Activated CD8-positive, alpha-beta memory T cell treated with anti-CD3 and anti-CD28 coated beads, Interleukin-2, amount 50 U/mL, for 48 hours (primary cell): ENCODE results near the gene MAFB.

Source experiments
- DNase-seq: peaks from one replicate; pipeline ENCODE4 v3.0.0-alpha.2; 2020

The MAFB gene

GRCh38 chr20:40702504-40702903 is 13.5 kb upstream of the MAFB start:
- DNase-seq = no peak

DNA sequence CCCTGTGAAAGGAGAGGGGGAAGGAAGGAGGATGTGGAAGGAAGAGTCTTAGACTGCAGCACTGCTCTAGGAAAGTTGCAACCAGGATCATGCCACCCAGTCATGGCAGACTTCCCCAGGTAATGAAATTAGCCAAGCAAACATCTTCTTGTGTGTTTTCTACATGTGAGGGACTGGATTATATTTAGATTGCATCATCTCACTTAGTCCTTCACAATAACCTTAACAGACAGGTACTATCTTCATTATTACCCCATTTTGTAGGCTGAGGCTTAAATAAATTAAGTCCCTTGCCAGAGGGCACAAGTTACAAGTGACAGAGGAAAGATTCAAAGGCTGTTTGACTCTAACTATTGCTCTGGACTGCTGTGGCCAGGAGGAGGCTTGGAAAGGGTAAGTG is 9.7 kb upstream of the MAFB start:
- no peak for DNase-seq

DNA sequence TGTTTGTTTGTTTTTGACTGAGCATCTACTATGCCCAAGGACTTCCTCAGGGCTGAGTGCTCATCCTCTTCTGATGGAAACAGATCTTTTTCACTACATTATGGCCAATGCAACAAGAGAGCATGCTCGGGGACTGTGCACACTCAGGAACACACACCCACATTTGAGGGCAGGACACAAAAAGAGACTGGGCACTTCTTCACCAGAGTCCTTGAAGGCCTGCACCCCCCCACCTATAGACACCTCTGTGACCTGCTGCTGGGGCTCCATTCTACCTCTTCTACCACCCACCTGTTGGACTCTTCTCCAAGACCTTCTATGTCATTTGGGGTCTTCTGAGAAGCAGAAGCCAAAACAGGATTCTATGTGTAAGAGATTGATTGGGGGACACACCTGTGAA is 9.2 kb upstream of the MAFB start:
- no peak for DNase-seq

DNA sequence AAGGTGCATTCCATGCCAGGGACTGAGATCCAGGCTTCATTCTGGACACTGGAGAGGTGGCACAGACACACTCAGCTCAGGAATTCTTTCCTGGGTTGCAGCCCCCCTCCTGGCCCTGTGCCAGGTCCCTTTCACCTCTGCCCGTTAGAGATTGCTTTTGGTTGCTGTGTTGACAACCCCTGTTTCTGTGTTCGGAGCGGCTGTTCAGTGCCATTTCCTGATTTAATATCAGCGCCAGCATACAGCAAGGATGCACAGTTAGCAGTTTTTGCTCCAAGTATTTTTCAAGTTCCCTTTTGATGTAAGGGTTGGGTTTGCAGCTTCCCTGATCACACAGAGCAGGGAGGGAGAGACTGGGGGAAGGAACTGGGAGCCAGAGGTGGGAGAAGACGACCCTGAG is 8.5 kb upstream of the MAFB start:
- no peak for DNase-seq

DNA sequence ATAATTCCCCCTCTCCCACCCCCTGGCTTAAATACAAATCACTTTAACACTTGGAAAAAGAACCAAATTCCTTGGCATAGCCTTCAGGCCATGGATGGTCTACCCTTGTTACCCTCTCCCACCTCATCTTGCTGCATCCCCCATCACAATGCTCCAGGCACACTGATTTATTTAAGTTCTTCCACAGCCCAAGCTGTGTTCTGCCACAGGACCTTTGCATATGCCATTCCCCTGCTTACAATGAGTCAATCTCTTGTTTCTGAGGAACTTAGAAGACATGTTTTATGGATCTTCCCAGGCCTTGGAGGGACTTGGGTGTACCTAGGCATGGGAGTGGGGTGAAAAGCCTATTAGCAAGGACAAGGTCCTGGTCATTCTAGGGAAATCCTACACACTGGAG is 6.2 kb upstream of the MAFB start:
- DNase-seq = no peak

- no peak for DNase-seq
Measured at GRCh38 chr20:40694246-40694645, 5.2 kb upstream of the MAFB start.

GRCh38 chr20:40692240-40693011 is 3.4 kb upstream of the MAFB start:
- no peak for DNase-seq

DNA sequence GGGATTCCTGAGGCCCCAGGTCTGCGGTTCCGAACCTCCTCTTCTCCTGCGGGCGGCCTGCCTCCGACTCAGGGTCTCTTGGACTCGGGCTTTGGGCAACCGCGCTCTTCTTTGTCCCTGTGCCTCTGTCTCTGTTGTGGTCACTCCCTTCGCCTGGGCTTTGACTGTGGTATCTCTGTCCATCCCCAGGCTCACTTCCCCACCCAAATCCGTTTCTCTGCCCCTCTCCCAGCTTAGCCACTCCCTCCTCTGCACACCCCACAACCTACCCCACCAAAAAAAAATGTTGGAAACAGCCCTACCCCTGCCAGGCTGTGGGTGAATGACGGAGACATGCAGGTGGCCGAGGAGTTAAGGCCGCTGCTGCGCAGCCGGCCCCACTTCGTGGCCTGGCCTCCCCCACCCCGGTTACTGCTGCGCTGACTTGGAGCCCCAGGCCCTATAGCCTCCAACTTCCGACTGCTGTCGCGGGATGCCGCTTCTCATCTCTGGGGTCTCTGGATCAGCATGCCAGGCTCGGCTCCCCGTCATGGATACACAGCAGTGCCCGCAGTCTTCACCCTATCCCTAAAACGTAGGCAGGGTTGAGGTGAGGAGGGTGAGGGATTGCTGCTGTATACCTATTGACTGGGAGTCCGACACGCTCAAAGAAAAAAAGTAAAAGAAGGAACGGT is 2.7 kb upstream of the MAFB start:
- DNase-seq = no peak

GRCh38 chr20:40690836-40691565 is 2.0 kb upstream of the MAFB start:
- no peak for DNase-seq

DNA sequence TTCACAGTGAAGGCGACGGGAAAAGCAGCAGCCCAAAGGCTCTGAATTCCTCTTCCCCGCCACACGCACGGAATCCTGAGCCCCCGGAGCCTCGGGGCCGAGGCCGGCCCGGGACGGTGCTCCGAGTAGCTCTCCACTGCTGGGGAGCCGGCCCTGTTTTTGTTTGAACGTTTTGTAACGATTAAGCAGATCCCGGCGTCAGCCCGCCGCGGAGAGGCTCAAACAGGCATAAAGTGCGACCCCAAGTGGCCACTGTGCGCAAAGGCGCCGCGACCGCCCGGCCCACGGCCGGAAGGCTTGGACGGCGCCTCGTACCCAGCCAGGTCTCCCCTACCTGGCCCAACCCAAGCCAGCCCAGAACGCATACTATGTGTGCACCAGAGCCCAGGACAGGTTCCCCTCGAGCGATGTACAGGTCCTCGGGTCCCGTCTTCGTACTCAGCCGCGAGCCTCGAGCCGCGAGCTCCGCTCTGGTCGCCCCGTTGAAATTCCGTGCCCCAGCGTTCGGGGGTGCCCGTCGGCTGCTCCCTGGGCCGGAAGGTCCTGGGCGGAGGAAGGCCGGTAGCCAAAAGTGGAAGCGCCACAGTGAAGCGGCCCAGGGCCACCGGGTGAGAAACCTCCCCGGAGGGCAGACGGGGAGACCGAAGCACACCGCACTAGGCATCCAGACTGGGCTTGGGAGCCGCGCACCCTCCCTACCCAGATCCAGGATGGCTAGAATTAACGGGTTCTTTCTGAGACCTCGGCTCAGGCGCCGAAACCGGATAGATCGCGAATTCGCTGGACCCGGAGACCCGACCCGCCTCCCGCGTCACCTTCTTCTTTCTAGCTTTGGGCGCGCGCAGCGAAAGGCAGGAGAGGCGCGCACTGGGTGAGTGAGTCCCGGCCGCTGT is 1.2 kb upstream of the MAFB start:
- peak; percentile 94 for DNase-seq

DNA sequence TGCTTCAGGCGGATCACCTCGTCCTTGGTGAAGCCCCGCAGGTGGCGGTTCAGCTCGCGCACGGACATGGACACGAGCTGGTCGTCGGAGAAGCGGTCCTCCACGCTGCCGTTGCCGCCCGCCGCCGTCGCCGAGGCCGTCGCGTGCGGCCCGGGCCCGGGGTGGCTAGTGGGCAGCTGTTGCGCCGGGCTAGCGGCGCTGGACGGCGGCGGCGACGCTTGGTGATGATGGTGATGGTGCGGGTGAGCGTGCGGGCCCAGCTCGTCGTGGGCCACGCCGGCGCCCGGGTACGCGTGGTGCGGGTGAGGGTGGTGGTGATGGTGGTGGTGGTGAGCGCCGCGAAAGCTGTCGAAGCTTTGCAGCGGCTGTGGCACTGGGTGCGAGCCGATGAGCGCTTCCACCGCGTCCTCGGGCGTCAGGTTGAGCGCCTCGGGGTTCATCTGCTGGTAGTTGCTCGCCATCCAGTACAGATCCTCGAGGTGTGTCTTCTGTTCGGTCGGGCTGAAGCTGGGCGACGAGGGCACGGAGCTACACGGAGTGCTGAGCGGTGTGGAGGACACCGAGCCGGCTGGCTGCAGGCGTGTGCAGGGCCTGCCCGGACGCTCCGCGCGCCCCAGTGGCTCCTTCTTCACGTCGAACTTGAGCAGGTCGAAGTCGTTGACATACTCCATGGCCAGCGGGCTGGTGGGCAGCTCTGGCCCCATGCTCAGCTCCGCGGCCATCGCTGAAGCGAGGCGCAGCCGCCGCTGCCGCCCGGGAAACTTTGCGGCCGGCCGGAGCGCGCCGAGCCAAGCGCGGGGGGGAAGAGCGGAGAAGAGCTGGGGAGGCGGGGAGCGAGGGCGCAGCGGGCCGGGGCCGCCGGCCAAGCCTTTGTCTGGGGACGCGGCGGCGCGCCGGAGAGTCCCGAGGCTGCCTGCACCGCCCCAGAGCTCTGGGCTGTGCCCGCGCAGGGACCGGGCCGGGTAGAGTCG is 622 bp downstream of the MAFB start:
- DNase-seq = no peak

- no peak for DNase-seq
Measured at GRCh38 chr20:40687384-40688128, 1.5 kb downstream of the MAFB start.

- no peak for DNase-seq
Measured at GRCh38 chr20:40686893-40687292, 2.1 kb downstream of the MAFB start.

- DNase-seq = no peak
Measured at GRCh38 chr20:40686434-40686882, 2.6 kb downstream of the MAFB start.

- DNase-seq = no peak
Measured at GRCh38 chr20:40685349-40685748, 3.7 kb downstream of the MAFB start.

DNA sequence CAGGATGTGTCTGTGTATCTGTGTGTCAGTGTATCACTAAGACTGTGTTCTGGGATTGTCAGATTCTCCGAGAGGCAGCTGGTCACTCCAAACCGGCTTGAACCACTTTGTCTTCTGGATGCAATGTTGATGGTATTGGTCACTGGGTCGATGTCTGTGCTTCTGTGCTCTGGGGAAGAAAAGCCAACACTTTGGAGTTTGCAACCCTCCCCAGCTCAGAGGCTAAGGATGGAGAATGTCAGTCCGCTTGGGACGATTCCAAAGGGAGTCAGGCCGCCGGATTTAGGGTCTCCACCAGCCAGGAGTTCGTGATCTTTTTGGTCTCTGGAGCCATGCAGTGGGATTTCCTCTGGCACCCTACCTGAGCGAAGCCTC is 5.2 kb downstream of the MAFB start:
- no peak for DNase-seq

DNA sequence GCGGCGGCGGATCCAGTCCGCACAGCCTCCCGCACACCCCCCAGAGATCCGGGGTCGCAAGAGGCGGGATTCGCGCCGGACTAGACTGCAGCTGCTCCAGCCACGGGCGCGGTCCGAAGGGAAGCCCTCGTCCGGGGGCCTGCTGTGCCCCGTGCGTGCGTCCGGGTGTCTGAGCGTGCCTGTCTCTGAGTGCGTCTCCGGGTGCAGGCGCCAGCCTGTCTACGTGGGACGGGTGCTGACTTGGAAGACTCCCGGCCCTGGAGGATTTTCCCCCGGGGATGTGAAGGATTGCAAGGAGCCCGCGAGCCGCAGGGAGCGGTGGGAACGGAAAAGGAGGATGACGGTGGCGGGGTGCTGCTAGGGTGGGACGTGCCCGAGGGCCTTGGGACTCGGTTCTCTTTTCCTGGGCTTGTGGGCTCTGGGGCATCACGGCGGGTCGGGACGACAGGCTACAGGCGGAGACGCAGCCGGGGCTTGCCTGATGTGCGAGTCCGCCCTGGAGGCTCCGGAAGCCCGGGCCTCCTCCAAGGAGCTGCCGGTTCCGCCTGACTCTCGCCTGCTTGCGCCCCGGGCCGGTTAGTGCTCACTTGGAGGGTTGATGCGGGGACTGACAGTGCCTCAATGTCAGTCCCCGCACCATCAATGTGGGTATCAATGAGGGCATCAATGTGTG is 5.7 kb downstream of the MAFB start:
- no peak for DNase-seq

- DNase-seq = no peak
Measured at GRCh38 chr20:40682104-40682981, 6.7 kb downstream of the MAFB start.

- DNase-seq = no peak
Measured at GRCh38 chr20:40681684-40682083, 7.4 kb downstream of the MAFB start.
